ENCODE measurements around the gene ADAMTS18. TPM values are rescaled to one million over a fixed set of nuclear protein-coding genes. Genes with fewer than 3 reads are reported as not detected.

The ADAMTS18 gene
- total RNA-seq, 2 experiments from 2014 or later, result not detected

DNA sequence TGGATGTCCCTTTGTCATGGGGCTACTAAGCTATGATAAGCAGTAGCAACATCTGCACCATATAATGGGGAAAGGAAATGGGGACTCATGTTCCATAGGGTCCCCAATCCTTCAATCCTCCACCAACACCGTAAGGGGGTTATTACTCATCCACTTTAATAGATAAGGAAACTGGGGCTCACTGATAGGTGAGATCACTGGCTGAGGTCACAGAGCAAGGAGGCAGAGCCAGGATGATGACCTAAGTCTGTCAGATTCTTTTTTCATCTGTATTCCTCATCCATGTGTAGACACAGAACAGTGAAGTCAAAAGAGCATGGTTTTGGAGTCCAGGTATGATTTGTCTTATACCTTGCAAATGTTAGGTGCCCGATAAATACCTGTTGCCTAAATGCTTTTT is 10.5 kb upstream of the ADAMTS18 start:
- TF ChIP-seq, protein P1, sequence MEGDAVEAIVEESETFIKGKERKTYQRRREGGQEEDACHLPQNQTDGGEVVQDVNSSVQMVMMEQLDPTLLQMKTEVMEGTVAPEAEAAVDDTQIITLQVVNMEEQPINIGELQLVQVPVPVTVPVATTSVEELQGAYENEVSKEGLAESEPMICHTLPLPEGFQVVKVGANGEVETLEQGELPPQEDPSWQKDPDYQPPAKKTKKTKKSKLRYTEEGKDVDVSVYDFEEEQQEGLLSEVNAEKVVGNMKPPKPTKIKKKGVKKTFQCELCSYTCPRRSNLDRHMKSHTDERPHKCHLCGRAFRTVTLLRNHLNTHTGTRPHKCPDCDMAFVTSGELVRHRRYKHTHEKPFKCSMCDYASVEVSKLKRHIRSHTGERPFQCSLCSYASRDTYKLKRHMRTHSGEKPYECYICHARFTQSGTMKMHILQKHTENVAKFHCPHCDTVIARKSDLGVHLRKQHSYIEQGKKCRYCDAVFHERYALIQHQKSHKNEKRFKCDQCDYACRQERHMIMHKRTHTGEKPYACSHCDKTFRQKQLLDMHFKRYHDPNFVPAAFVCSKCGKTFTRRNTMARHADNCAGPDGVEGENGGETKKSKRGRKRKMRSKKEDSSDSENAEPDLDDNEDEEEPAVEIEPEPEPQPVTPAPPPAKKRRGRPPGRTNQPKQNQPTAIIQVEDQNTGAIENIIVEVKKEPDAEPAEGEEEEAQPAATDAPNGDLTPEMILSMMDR (IDR thresholded peaks at IDR 0.05), result no peak

DNA sequence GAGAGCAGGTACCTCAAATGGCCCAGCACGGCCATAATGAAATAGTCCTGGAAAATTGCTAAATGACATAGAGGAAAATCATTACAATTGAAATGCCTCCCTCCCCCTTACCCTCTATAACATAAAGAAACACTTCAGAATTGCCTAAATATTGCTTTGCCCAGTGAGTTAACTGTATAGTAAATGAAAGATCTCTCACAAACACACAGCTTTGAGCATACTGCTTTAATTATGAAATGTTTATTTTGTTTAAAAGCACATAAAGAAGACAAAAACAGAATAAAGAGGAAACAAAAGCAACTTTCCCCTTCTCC is 9.3 kb upstream of the ADAMTS18 start:
- ATAC-seq, result no peak
- POLR2A ChIA-PET, result no interaction called here
- H3K4me1 Mint-ChIP-seq (ENCODE audit: low read depth), result no peaks in the 10 kb centered on the region
- CTCF ChIA-PET, result interaction anchor here (1.5 kb wide), 1 partner anchor 207 kb away, joined by 5 read pairs; no protein-coding TSS in a partner anchor
- H3K4me3 Mint-ChIP-seq, result no peak overlapping the region
- H3K9me3 Mint-ChIP-seq, result no peaks in the 10 kb centered on the region
- H3K27me3 Mint-ChIP-seq, result peaks cover 6% of the 10 kb centered on the region
- intact Hi-C loops (cut with micrococcal nuclease), result no loop called here
- DNase-seq, result no peak
- no peak overlapping the region for H3K27ac Mint-ChIP-seq
- TF ChIP-seq, protein P1 (IDR thresholded peaks at IDR 0.05), result no peak
- no peaks in the 10 kb centered on the region for H3K36me3 Mint-ChIP-seq (ENCODE audit: low read depth)

More for the DNA sequence above, 10.5 kb upstream of the ADAMTS18 start:
- Mint-ChIP-seq H3K27ac (no peak overlapping the region), H3K9me3 (no peaks in the 10 kb centered on the region), H3K36me3 (ENCODE audit: low read depth) (no peaks in the 10 kb centered on the region), H3K4me3 (no peak overlapping the region), H3K27me3 (peaks cover 11% of the 10 kb centered on the region), H3K4me1 (ENCODE audit: low read depth) (no peaks in the 10 kb centered on the region)
- intact Hi-C loops (cut with micrococcal nuclease), result no loop called here
- ChIA-PET POLR2A (no interaction called here), CTCF (no interaction called here)
- ATAC-seq (no peak), DNase-seq (no peak)

DNA sequence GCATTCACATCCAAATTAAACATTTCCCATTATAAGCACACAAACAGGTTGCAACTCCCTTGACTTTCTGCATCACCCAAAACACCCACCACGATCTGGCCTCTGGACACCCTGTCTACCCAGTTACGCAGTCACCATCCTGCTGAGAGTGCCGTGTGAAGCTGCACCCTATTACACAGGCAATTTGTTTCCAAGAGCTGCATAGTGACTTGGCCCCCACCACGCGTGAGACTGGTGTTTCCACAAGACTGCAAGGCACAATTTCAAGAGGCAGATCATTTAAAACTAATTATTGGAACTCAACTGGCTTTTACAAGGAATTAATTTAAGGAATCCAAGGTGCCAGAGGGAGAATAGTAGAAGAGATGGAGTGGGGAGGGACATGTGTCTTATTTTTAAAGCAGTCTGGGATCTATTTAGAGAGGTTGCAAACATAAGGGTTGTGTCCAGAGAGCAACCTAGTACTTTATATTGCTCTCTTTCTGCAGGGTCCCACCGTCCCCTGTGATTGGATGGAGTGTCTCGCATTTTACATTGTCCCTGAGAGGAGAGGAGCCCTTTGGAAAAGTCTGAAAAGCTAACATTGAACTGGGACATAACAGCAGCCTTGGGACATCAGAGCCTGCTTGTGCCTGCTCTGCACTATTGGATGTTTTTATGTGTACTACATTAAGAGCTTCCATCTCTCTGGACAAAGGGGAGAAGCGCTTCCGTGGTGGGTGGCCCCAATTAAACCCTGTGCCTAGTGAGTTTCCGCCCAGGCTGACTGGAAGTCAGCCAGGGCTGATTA is 8.7 kb upstream of the ADAMTS18 start:
- DNase-seq (no peak), ATAC-seq (no peak)
- ChIA-PET CTCF (interaction anchor here (1.5 kb wide), 1 partner anchor 207 kb away, joined by 5 read pairs; no protein-coding TSS in a partner anchor), POLR2A (no interaction called here)
- Mint-ChIP-seq H3K36me3 (ENCODE audit: low read depth) (no peaks in the 10 kb centered on the region), H3K27me3 (peaks cover 5% of the 10 kb centered on the region), H3K4me1 (ENCODE audit: low read depth) (no peaks in the 10 kb centered on the region), H3K27ac (no peak overlapping the region), H3K9me3 (no peaks in the 10 kb centered on the region), H3K4me3 (no peak overlapping the region)
- intact Hi-C loops (cut with micrococcal nuclease), result no loop called here
- TF ChIP-seq, protein P1 (IDR thresholded peaks at IDR 0.05), result no peak

DNA sequence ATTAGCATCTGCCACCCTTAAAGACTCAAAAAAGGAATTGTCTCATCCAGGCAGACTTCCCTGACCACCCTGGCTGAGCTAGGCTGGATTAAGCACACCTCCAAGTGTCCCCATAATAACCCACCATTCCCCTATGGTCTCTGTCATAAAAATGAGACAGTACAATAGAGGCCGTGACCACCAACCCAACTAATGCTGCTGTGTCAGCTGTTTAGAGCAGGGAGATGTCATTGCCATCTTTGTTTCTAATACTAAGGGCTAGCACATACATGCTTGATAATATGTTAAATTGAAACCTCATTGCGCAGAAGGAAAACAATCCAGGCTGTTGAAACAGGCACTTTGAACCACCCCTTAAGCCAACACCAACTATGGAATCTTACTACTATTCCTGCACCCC is 7.2 kb upstream of the ADAMTS18 start:
- peaks cover 7% of the 10 kb centered on the region for H3K27me3 Mint-ChIP-seq
- no peaks in the 10 kb centered on the region for H3K9me3 Mint-ChIP-seq
- ChIA-PET CTCF (no interaction called here), POLR2A (no interaction called here)
- ATAC-seq (no peak), DNase-seq (no peak)
- no peak overlapping the region for H3K27ac Mint-ChIP-seq
- TF ChIP-seq, protein P1 (IDR thresholded peaks at IDR 0.05), result no peak
- no peaks in the 10 kb centered on the region for H3K36me3 Mint-ChIP-seq (ENCODE audit: low read depth)
- intact Hi-C loops (cut with micrococcal nuclease), result no loop called here
- H3K4me1 Mint-ChIP-seq (ENCODE audit: low read depth), result no peaks in the 10 kb centered on the region
- H3K4me3 Mint-ChIP-seq, result no peak overlapping the region

DNA sequence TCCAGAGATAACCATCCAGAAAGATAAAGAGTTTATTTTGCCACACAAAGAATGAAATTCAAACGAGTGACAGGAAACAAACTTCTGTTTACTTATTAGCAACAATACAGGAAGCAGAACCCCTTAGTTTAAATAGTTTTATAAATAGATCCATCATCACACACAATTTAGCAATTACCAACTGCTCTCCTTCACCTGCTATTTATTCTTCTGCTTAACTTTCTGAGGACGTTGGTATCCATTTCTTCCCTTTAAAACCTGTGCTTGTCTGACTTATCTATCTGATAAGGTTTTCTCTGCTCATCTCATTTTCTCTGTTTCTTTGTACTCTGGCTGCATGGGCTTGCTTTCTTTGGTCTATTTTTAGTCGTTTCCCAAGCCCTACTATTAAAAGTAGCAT is 4.3 kb upstream of the ADAMTS18 start:
- ATAC-seq, result no peak

More for the DNA sequence above, 4.3 kb upstream of the ADAMTS18 start:
- Mint-ChIP-seq H3K27ac (no peak overlapping the region), H3K4me1 (ENCODE audit: low read depth) (no peaks in the 10 kb centered on the region), H3K36me3 (ENCODE audit: low read depth) (no peaks in the 10 kb centered on the region), H3K4me3 (no peak overlapping the region), H3K27me3 (peaks cover 21% of the 10 kb centered on the region), H3K9me3 (no peaks in the 10 kb centered on the region)
- DNase-seq, result no peak
- CTCF ChIA-PET, result no interaction called here
- intact Hi-C loops (cut with micrococcal nuclease), result no loop called here
- POLR2A ChIA-PET, result no interaction called here
- TF ChIP-seq, protein P1 (IDR thresholded peaks at IDR 0.05), result no peak

All from activated CD8-positive, alpha-beta T cell treated with anti-CD3 and anti-CD28 coated beads for 36 hours (primary cell).